Fibroblast of villous mesenchyme (primary cell): ENCODE results near the gene CNTNAP4. TPM values are rescaled to one million over a fixed set of nuclear protein-coding genes. Genes with fewer than 3 reads are reported as not detected.

Experiments
- DNase-seq: peaks from one replicate; pipeline ENCODE4 v3.0.0-alpha.2; 2010; ENCODE audit warnings: low read depth
- H3K4me3 ChIP-seq: 2 replicates; pipeline ENCODE4 v1.5.1; 2011; ENCODE audit warnings: low read depth, mild to moderate bottlenecking, low read length
- total RNA-seq: library from RNA; depleted of rRNA; stranded (reverse); fragments of >200 nt; gene quantifications from 2 replicates; pipeline ENCODE4 v1.2.3, GENCODE V29; 2012
- TF ChIP-seq, protein P1 (sequence below): IDR thresholded peaks from 2 replicates; pipeline ENCODE4 v1.5.1; 2012; ENCODE audit warnings: low read depth, mild to moderate bottlenecking, low read length; ENCODE audit not compliant: insufficient read depth

CNTNAP4 gene
- total RNA-seq, 1 donor, result not detected

- no peak for DNase-seq
- H3K4me3 ChIP-seq, result no peak overlapping the region
Observed at GRCh38 chr16:76360404-76360803, 83.2 kb downstream of the CNTNAP4 start.

DNA sequence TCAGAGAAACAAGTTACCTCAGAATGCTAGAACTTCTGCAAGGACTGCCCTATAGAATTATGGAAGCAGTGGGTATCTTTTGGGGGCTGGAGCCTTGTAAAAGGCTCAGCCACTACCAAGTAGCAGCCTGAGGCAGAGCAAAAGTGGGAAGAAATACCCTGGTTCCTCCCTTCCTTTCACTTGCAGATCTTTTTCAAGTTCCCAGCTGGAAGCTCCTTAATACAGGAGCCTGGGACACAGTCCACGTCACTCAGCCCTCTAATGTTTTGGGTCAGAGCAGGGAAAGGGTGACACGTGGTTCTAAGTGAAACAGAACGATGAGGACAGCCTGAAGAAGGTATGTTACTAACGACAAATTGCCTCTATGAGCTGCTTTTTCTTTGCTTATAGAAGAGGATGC lies 93.1 kb downstream of the CNTNAP4 start:
- TF ChIP-seq, protein P1, sequence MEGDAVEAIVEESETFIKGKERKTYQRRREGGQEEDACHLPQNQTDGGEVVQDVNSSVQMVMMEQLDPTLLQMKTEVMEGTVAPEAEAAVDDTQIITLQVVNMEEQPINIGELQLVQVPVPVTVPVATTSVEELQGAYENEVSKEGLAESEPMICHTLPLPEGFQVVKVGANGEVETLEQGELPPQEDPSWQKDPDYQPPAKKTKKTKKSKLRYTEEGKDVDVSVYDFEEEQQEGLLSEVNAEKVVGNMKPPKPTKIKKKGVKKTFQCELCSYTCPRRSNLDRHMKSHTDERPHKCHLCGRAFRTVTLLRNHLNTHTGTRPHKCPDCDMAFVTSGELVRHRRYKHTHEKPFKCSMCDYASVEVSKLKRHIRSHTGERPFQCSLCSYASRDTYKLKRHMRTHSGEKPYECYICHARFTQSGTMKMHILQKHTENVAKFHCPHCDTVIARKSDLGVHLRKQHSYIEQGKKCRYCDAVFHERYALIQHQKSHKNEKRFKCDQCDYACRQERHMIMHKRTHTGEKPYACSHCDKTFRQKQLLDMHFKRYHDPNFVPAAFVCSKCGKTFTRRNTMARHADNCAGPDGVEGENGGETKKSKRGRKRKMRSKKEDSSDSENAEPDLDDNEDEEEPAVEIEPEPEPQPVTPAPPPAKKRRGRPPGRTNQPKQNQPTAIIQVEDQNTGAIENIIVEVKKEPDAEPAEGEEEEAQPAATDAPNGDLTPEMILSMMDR, result no peak
- DNase-seq, result no peak
- H3K4me3 ChIP-seq, result no peak overlapping the region

More at GRCh38 chr16:76360404-76360803, 83.2 kb downstream of the CNTNAP4 start:
- TF ChIP-seq, protein P1, result no peak

- no peak for DNase-seq
- TF ChIP-seq, protein P1, result no peak
- no peak overlapping the region for H3K4me3 ChIP-seq
Observed at GRCh38 chr16:76371441-76371840, 94.2 kb downstream of the CNTNAP4 start.

- H3K4me3 ChIP-seq, result no peak overlapping the region
- TF ChIP-seq, protein P1, result no peak
- DNase-seq, result no peak
Observed at GRCh38 chr16:76373998-76374397, 96.8 kb downstream of the CNTNAP4 start.

- DNase-seq, result no peak
- H3K4me3 ChIP-seq, result no peak overlapping the region
- TF ChIP-seq, protein P1, result no peak
Observed at GRCh38 chr16:76376988-76377387, 99.8 kb downstream of the CNTNAP4 start.

DNA sequence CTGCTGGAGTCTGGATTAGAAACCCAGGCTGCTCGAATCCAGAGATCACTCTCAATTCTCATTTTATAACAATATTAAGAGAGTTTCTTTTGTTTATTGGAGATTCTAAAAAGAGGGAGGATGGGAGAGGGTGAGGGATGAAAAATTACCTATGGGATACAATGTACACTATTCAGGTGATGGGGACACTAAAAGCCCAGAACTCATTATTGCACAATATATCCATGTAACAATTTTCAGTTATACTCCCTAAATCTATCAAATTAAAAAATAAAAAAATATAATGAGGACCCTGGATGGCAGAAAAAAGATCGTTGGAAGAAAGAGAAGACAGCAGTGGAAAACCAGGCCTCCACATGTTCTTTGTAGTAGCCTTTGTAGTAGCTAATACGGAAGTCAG lies 100.8 kb downstream of the CNTNAP4 start:
- TF ChIP-seq, protein P1, result no peak
- H3K4me3 ChIP-seq, result no peak overlapping the region
- DNase-seq, result no peak

- no peak for DNase-seq
- H3K4me3 ChIP-seq, result no peak overlapping the region
Observed at GRCh38 chr16:76381096-76381495, 103.9 kb downstream of the CNTNAP4 start.

More at GRCh38 chr16:76381096-76381495, 103.9 kb downstream of the CNTNAP4 start:
- TF ChIP-seq, protein P1, result no peak
